HG03520 (cell line): ENCODE measurements around the gene GYPA.
"Not testable (repeated sequence)": the region's sequence is repeated elsewhere in the genome, so short reads cannot be mapped to it uniquely, and the experiment has no call there.

Experiments
- ATAC-seq: cut with Tn5 transposase; IDR thresholded peaks from one replicate; pipeline ENCODE4 v1.9.1; 2021; ENCODE audit warnings: mild to moderate bottlenecking, moderate library complexity; ENCODE audit not compliant: unreplicated experiment

Gene GYPA

GRCh38 chr4:144140594-144141295 is at the start of gene GYPA:
Gene GYPA (minus strand): TSS chr4:144140718. CDS start chr4:144140635, 83 bp downstream.
- ATAC-seq, result not testable (repeated sequence)

- ATAC-seq, result no peak
These were observed 49.5 kb upstream of the GYPA start for GRCh38 chr4:144190009-144190408.

- no peak for ATAC-seq
These were observed 48.6 kb upstream of the GYPA start for GRCh38 chr4:144189121-144189520.

- no peak for ATAC-seq
These were observed 44.6 kb upstream of the GYPA start for GRCh38 chr4:144185086-144185485.

GRCh38 chr4:144183165-144183564 is 42.6 kb upstream of the GYPA start:
- no peak for ATAC-seq

GRCh38 chr4:144181391-144181790 is 40.9 kb upstream of the GYPA start:
- no peak for ATAC-seq

- ATAC-seq, result no peak
These were observed 38.7 kb upstream of the GYPA start for GRCh38 chr4:144179152-144179739.

- ATAC-seq, result no peak
These were observed 37.9 kb upstream of the GYPA start for GRCh38 chr4:144178414-144178813.

GRCh38 chr4:144176476-144176875 is 36.0 kb upstream of the GYPA start:
- no peak for ATAC-seq

GRCh38 chr4:144174401-144175067 is 34.0 kb upstream of the GYPA start:
- ATAC-seq, result peak; percentile 82

GRCh38 chr4:144171697-144172096 is 31.2 kb upstream of the GYPA start:
- no peak for ATAC-seq

GRCh38 chr4:144169211-144169610 is 28.7 kb upstream of the GYPA start:
- no peak for ATAC-seq

- no peak for ATAC-seq
These were observed 13.5 kb upstream of the GYPA start for GRCh38 chr4:144154044-144154443.

- peak; percentile 87 for ATAC-seq
These were observed 2.3 kb upstream of the GYPA start for GRCh38 chr4:144142690-144143326.

GRCh38 chr4:144141493-144141892 is 975 bp upstream of the GYPA start:
- ATAC-seq, result no peak

- ATAC-seq, result not testable (repeated sequence)
These were observed 527 bp downstream of the GYPA start for GRCh38 chr4:144139991-144140390.

GRCh38 chr4:144139547-144139946 is 971 bp downstream of the GYPA start:
- not testable (repeated sequence) for ATAC-seq

GRCh38 chr4:144138239-144138638 is 2.3 kb downstream of the GYPA start:
- ATAC-seq, result not testable (repeated sequence)

GRCh38 chr4:144137137-144137931 is 3.2 kb downstream of the GYPA start:
- not testable (repeated sequence) for ATAC-seq

- ATAC-seq, result not testable (repeated sequence)
These were observed 4.3 kb downstream of the GYPA start for GRCh38 chr4:144136189-144136588.

GRCh38 chr4:144130167-144130566 is 10.4 kb downstream of the GYPA start:
- ATAC-seq, result not testable (repeated sequence)
